Activated T-helper 1 cell treated with anti-CD3 and anti-CD28 coated beads, Interleukin-2, amount 50 U/mL, for 16 hours (primary cell): ENCODE data around the gene ERGIC3.

Experiments
- DNase-seq, 2 donors: peaks; one replicate each; pipeline ENCODE4 v3.0.0-alpha.2; 2020; ENCODE audit warnings: low read depth in 1 of 2, low spot score in 1 of 2

The ERGIC3 gene

GRCh38 chr20:35541783-35542662 is at the start of gene ERGIC3:
Gene ERGIC3 (plus strand): TSS chr20:35542078. CDS start chr20:35542098, 20 bp downstream.
- DNase-seq, result peak; percentile 93 to 96

GRCh38 chr20:35492352-35492751 is 49.5 kb upstream of the ERGIC3 start:
- no peak for DNase-seq

GRCh38 chr20:35496481-35496880 is 45.4 kb upstream of the ERGIC3 start:
- DNase-seq, result no peak

- DNase-seq, result no peak
These were observed 44.6 kb upstream of the ERGIC3 start for GRCh38 chr20:35497320-35497719.

GRCh38 chr20:35497780-35498189 is 44.1 kb upstream of the ERGIC3 start:
- no peak for DNase-seq

- no peak for DNase-seq
These were observed 42.6 kb upstream of the ERGIC3 start for GRCh38 chr20:35499271-35499670.

GRCh38 chr20:35502352-35502751 is 39.5 kb upstream of the ERGIC3 start:
- DNase-seq, result no peak

GRCh38 chr20:35503281-35503680 is 38.6 kb upstream of the ERGIC3 start:
- DNase-seq, result no peak

GRCh38 chr20:35503841-35504561 is 37.9 kb upstream of the ERGIC3 start:
- DNase-seq, result no peak

- no peak for DNase-seq
These were observed 37.1 kb upstream of the ERGIC3 start for GRCh38 chr20:35504751-35505150.

GRCh38 chr20:35506179-35506578 is 35.7 kb upstream of the ERGIC3 start:
- DNase-seq, result no peak

- DNase-seq, result no peak
These were observed 34.8 kb upstream of the ERGIC3 start for GRCh38 chr20:35506872-35507638.

- DNase-seq, result no peak
These were observed 33.2 kb upstream of the ERGIC3 start for GRCh38 chr20:35508493-35509218.

- DNase-seq, result no peak
These were observed 30.7 kb upstream of the ERGIC3 start for GRCh38 chr20:35510951-35511735.

- DNase-seq, result no peak
These were observed 30.0 kb upstream of the ERGIC3 start for GRCh38 chr20:35511814-35512420.

- DNase-seq, result no peak
These were observed 27.4 kb upstream of the ERGIC3 start for GRCh38 chr20:35514371-35514932.

GRCh38 chr20:35515341-35515740 is 26.5 kb upstream of the ERGIC3 start:
- DNase-seq, result no peak

GRCh38 chr20:35515949-35516645 is 25.8 kb upstream of the ERGIC3 start:
- no peak for DNase-seq

- DNase-seq, result no peak
These were observed 24.8 kb upstream of the ERGIC3 start for GRCh38 chr20:35517125-35517524.
